DOHH2 (cell line): ENCODE results near the gene KLK4.

Experiments
- EZH2phosphoT487 ChIP-seq: fragments of 200-600 bp; sonication (generic); IDR thresholded peaks from 2 replicates; pipeline ENCODE4 v1.6.1; 2017; ENCODE audit warnings: borderline replicate concordance, mild to moderate bottlenecking, antibody characterized with exemption, low read length, moderate library complexity, mixed read lengths
- TF ChIP-seq, protein P1 (sequence below): fragments of 200-600 bp; sonication (generic); IDR thresholded peaks from one replicate; pipeline ENCODE4 v1.5.1; 2014; ENCODE audit warnings: antibody characterized with exemption, mild to moderate bottlenecking, low read depth, low read length; ENCODE audit not compliant: poor library complexity, severe bottlenecking

DNA sequence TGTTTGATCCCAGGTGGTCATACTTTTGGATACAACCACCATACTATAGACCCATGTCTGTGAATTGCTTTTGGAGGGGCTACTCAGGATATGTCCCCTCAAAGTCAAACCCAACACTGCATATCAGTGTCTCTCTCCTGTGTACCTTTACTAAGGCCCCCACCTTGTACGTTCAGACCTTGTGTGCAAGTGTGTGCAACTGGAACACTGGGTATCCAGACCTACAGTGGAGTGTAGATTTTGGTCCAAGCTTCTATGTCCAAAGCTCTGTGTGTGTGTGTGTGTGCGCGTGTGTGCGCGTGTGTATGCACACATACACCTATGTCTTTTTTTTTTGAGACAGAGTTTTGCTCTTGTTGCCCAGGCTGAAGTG is 20.0 kb downstream of the KLK4 start:
- TF ChIP-seq, protein P1, sequence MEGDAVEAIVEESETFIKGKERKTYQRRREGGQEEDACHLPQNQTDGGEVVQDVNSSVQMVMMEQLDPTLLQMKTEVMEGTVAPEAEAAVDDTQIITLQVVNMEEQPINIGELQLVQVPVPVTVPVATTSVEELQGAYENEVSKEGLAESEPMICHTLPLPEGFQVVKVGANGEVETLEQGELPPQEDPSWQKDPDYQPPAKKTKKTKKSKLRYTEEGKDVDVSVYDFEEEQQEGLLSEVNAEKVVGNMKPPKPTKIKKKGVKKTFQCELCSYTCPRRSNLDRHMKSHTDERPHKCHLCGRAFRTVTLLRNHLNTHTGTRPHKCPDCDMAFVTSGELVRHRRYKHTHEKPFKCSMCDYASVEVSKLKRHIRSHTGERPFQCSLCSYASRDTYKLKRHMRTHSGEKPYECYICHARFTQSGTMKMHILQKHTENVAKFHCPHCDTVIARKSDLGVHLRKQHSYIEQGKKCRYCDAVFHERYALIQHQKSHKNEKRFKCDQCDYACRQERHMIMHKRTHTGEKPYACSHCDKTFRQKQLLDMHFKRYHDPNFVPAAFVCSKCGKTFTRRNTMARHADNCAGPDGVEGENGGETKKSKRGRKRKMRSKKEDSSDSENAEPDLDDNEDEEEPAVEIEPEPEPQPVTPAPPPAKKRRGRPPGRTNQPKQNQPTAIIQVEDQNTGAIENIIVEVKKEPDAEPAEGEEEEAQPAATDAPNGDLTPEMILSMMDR, result no peak
- no peak for TF ChIP-seq EZH2phosphoT487
